ENCODE data around the gene HECW1.

- TF ChIP-seq SUZ12 (IDR thresholded peaks at IDR 0.05) (no peak), HDGF (IDR thresholded peaks at IDR 0.05; ENCODE audit: borderline replicate concordance) (no peak), SP1 (IDR thresholded peaks at IDR 0.05) (no peak), TARDBP (IDR thresholded peaks at IDR 0.05) (no peak), FOXM1 (IDR thresholded peaks at IDR 0.05; ENCODE audit: borderline replicate concordance) (no peak)
These were observed 376.8 kb downstream of the HECW1 start for GRCh38 chr7:43489257-43489656.

Measured in HEK293T (cell line).